CMK (cell line): ENCODE data around the gene ATG101.

Experiments
- DNase-seq: peaks from one replicate; pipeline ENCODE4 v3.0.0-alpha.2; 2010; ENCODE audit warnings: low read depth

The ATG101 gene

GRCh38 chr12:52057638-52058576 lies 11.9 kb upstream of the ATG101 start:
- no peak for DNase-seq

DNA sequence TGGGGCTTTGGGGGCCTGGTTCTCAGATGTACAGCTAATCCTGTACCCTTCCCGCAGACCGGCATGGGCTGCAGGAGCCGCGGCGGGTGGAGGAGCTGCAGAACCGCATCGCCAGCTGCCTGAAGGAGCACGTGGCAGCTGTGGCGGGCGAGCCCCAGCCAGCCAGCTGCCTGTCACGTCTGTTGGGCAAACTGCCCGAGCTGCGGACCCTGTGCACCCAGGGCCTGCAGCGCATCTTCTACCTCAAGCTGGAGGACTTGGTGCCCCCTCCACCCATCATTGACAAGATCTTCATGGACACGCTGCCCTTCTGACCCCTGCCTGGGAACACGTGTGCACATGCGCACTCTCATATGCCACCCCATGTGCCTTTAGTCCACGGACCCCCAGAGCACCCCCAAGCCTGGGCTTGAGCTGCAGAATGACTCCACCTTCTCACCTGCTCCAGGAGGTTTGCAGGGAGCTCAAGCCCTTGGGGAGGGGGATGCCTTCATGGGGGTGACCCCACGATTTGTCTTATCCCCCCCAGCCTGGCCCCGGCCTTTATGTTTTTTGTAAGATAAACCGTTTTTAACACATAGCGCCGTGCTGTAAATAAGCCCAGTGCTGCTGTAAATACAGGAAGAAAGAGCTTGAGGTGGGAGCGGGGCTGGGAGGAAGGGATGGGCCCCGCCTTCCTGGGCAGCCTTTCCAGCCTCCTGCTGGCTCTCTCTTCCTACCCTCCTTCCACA lies 11.0 kb upstream of the ATG101 start:
- DNase-seq, result no peak

DNA sequence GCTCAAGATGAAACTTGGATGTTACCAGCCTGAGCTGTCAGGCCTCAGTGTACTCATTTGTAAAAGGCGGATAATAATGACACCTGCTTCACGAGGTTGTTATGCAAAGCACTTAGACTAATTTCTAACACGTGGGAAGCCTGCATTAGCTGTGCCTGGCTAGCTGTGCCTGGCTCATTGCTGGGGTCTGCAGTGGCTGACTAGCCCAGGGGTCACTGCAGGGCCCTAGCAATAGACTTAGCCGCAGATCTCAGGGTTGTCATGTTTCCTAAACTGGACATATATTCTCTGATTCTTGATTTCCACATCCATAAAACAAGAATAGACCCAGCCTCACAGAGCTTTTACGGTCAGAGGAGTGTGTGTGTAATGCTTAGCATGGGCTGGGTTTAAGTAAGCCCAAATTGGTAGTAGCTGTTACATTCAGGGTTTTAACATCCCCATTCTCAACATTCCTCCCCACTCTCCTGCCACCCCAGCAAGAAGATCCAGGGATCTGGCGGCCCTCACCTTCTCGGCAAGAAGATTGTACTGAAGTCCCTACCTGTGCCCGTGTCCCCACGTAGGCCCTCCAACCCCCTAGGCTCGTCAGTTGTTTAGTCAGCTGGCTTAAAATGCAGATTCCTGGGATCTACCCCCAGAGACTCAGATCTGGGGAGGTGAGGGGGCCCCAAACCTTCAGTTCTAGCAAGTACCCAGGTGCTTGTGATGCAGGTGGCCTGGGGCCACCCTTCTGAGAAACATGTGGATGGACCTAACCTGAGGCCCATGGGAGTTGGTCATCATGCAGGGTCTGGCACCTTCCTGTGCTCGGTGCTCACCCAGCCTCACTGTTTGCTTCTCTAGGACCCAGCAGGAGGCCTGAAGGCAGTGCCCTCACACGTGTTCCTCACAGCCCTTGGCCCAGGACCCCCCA lies 9.9 kb upstream of the ATG101 start:
- no peak for DNase-seq

DNA sequence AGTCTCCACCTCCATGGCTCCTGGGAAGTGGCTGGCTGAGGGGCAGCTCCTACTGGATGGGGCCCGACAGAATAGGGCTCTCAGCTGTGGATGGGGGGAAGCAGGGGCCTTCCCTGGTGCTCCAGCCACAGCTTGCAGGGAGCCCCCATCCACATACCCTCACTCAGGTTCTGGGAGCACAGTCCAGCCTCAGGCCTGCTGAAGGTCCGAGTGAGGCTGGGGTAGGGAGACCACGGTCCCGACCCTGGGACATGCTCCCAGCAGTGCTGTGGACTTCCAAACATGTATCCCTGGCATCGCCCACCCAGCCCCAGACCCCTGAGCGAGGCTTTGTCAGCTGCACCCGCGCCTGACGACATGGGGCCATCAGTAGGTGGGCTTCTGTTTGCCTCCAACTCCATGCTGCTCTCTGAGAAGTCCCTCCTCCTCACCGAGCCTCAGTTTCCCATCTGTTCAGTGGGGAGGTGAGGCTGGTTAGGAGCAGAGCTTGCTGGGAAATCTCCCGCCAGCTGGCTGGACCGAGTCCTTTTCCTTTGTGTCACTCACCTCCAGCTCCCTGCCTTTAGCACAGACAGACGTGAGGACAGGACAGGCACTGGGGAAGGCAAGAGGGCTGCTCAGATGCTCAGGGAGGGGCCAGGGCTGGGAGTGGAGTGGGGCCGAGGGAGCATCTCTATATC lies 9.1 kb upstream of the ATG101 start:
- no peak for DNase-seq

DNA sequence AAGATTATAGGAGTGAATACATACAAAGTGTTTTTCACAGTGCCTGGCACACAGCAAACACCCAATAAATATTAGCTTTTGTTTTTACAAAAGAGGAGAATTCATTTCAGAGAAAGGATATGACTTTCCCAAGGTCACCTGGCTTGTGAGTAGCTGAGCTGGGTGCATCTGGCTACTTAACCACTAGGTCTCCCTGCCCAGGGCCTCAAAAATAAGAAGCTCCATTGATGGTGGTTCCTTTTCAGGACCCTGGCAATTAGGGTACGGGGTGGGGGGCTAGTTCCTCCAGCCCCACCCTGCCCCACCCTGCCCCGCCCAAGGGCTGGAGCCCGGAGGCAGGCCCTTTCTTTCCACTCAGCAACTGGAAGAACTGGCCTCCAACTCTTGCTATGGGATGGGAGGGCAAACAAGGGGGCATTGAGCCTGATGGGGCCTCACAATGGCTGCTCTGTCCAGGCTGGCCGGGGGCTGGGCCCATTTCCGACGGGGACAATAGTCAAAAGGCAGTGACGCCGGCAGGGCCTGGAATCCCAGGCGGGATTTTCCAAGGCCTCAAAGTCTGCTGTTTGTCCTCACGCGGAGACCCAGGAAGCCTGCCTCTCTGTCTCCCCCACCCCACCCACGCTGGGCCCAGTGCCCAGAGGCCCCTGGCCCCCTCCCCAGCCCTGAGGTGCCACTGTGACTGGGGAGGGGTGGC lies 8.2 kb upstream of the ATG101 start:
- DNase-seq, result no peak

DNA sequence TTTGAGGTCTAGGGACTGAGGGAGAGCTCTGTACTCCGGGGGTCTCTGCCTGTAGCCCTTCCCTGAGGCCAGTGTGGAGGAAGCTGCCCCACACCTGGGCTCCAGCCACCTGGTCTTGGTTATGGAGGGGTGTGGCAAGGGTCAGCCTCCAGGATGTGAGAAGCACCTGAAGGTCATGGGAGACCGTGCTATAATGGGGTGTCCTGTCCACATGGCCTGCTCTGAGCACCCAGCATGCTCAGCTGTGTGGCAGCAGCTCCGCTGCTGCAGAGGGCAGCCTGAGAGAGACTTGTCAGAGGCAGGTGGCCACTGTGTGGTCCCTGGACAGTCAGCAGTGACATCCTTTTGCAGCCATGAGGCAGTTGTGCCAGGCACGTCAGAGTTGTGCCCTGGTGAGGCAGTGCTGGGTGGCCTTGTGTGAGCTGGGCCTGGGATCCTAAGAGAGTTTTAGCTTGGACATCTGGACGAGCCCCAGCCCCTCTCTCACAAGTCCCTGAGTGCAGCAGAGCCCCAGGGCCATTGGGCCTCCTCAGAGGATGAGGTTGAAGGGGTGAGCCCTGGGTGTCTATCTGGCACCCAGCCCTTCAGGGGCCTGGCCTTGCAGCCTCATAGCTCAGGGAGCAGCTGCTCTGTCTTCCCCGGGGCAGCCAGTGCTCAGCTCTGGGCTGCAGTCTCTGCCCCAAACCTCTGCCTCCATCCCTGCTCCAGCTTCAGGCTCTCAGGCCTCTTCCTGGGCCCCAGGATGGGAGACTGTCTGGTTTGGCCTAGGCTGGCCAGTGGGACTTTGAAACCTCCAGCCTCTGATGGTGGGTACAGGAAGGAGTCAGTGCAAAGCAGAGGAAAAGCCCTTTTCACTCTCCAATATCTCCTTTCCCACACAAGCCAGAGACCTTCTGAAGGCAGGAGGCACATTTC lies 7.4 kb upstream of the ATG101 start:
- no peak for DNase-seq

GRCh38 chr12:52063082-52063924 lies 6.5 kb upstream of the ATG101 start:
- no peak for DNase-seq

- DNase-seq, result no peak
Observed at GRCh38 chr12:52063981-52064649, 5.7 kb upstream of the ATG101 start.

GRCh38 chr12:52066346-52067080 lies 3.3 kb upstream of the ATG101 start:
- no peak for DNase-seq

- DNase-seq, result no peak
Observed at GRCh38 chr12:52067081-52067374, 2.8 kb upstream of the ATG101 start.

DNA sequence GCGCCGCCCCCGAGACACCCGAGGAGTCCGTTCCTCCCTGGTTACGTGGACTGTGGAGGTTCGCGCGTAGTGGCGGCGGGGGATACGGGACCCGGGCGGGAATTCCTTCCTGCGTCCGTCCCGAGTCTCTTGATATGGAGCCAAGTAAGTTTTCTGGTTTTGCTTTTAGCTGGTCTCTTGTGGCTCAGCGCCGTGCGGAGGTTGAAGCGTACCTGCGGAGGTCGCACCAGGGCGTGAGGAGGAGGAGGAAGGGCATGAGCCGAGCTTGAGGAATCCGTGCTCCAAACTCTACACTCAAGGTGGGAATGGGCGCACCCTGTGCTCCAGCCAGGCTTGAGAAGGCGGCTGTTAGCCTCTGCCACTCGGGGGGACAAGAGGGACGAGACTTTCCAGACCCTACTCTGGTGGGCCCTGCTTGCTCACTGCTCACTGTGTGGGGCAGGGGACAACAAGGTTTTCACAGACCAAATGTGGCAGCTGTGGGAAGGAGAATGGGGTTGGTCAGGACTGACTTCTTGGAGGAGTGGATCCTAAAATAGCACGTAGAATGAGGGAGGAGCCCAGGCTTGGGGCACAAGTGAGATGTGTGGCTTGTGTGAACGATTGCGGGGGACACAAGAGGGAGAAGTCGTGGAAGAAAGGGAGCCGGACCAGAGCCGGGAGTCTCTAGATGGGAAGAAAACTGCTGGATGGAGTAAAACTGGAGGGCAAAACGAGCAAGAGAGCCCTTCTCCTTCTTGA lies 577 bp downstream of the ATG101 start:
- DNase-seq, result no peak

DNA sequence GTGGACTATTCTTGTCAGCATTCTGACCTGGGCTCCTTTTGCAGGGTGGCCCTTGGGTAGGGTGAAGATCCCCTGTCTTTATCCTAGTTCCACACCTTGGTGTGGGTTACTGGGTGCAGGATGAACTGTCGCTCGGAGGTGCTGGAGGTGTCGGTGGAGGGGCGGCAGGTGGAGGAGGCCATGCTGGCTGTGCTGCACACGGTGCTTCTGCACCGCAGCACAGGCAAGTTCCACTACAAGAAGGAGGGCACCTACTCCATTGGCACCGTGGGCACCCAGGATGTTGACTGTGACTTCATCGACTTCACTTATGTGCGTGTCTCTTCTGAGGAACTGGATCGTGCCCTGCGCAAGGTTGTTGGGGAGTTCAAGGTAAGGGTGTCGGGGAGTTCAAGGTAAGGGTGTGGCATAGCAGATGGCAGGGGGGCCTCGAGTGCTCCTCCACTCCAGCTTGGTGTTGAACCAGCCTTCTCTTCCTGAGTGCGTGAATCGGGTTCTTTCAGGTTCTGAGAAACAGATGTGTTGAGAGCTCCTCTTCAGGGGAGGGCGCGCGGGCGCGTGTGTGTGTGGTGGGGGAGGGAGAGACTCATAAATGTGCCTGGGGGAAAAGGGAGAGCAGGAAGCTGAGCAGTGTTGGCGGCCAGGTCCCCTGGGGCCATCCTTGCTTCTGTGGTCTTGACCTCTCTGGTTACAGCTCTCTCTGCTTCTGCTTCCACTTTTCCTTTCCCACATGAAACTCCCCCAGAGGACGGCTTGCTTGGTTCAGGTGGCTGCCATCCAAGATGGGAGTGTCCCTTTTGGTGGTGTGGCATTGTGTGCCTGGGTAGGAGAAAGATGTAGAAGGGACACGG lies 4.0 kb downstream of the ATG101 start:
- DNase-seq, result no peak

DNA sequence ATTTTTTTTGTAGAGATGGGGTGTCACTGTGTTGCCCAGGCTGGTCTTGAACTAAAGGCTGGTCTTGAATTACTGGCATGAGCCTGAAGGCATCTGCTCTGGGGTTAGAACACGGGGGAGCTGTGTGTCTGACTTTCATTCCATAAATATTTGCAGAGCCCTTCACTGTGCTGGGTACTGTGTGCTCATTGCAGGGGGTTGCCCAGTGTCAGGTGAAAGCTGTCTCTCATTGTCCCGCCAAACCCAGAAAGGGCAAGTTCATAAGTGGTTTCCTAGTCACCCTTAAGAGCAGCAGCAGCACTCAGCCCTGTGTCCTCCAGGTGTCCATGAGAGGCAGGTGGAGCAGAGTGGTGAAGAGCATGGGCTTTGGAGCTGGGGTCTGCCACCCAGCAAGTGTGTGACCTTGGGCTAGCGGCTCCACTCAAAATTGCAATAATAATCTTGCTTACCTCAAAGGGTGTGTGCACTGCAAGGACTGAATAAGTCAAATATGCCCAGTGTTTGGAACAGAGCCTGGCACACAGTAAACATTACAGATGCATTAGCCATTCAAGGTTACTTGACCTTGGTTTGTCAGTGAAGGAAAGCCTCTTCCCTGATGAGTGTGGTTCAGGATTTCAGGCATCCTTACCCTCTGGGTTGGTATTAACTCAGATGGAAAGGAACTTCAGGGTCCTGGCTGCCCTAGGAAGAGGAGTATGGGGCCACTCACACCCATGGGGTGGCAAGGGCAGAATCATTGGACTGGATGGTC lies 5.4 kb downstream of the ATG101 start:
- DNase-seq, result no peak

GRCh38 chr12:52076811-52077210 lies 7.0 kb downstream of the ATG101 start:
- DNase-seq, result no peak

DNA sequence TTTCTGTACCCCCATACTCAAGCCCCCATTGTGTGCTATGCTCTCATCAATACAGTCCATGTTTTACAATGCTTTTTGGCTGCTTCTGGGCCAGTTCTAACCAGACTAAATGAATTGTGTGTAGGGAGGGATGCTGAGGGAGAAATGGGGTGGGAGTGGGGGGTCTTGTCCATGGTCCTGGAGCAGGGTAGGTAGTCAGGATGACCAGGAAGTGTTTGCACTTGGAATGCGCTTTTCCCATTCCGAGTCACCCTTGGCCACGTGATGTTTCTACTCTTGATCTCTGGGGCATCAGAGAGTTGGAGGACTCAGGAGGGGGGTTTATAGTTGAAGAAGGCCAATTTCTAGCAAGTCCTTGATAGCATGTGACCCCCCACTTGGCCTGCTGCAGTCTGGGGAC lies 8.5 kb downstream of the ATG101 start:
- no peak for DNase-seq
